Measurements from ENCODE around the gene ACACA. TPM values are rescaled to one million over a fixed set of nuclear protein-coding genes. Genes with fewer than 3 reads are reported as not detected.

ACACA gene
- total and polyA plus RNA-seq, 2 donors (not counting 1 experiment from before 2014, with no cell fraction given) = 45.2 to 123 TPM

- TF ChIP-seq EZH2 (IDR thresholded peaks at IDR 0.05; ENCODE audit: low read length, missing control alignments) (no peak), CTCF (conservative IDR thresholded peaks at IDR 0.05 in 1 of 2, IDR thresholded peaks at IDR 0.05 in 1 of 2; ENCODE audit: low read depth in 1 of 2, low read length in 2 of 2) (no peak)
Observed at GRCh38 chr17:37317867-37318266, 88.8 kb downstream of the ACACA start.

GRCh38 chr17:37315601-37316000 is 91.0 kb downstream of the ACACA start:
- Histone ChIP-seq H3K36me3 (ENCODE audit: control insufficient read depth, insufficient read depth, low read length) (no peaks in the 10 kb centered on the region), H3K4me3 (replicated peaks in 1 of 4; ENCODE audit: control extremely low read depth in 1 of 4, insufficient read depth in 1 of 4, low read depth in 3 of 4, low read length in 4 of 4) (no peak overlapping the region), H2AFZ (ENCODE audit: low read length) (no peak overlapping the region), H3K27ac (ENCODE audit: insufficient read depth, low read length) (no peak overlapping the region), H3K9me3 (ENCODE audit: control insufficient read depth, insufficient read depth, low read depth, low read length) (no peaks in the 10 kb centered on the region), H3K4me2 (ENCODE audit: extremely low read depth, insufficient read depth, low read length) (no peak overlapping the region), H3K9ac (ENCODE audit: insufficient read depth, low read length) (no peak overlapping the region), H3K4me1 (ENCODE audit: control insufficient read depth, extremely low read depth, insufficient read depth, low read length) (no peaks in the 10 kb centered on the region), H3K27me3 (ENCODE audit: control insufficient read depth, insufficient read depth, low read length) (no peaks in the 10 kb centered on the region), H4K20me1 (ENCODE audit: control insufficient read depth, extremely low read depth, insufficient read depth, low read length) (peaks cover 2% of the 10 kb centered on the region), H3K79me2 (ENCODE audit: control insufficient read depth, insufficient read depth, low read length) (no peaks in the 10 kb centered on the region)
- DNase-seq (ENCODE audit: low read depth in 2 of 2) = no peak
- TF ChIP-seq CTCF (conservative IDR thresholded peaks at IDR 0.05 in 1 of 2, IDR thresholded peaks at IDR 0.05 in 1 of 2; ENCODE audit: low read depth in 1 of 2, low read length in 2 of 2) (no peak), EZH2 (IDR thresholded peaks at IDR 0.05; ENCODE audit: low read length, missing control alignments) (no peak)

More at GRCh38 chr17:37317867-37318266, 88.8 kb downstream of the ACACA start:
- H3K27ac ChIP-seq (ENCODE audit: insufficient read depth, low read length) = no peak overlapping the region
- H3K27me3 ChIP-seq (ENCODE audit: control insufficient read depth, insufficient read depth, low read length) = no peaks in the 10 kb centered on the region
- no peak overlapping the region for H3K4me2 ChIP-seq (ENCODE audit: extremely low read depth, insufficient read depth, low read length)
- H3K9ac ChIP-seq (ENCODE audit: insufficient read depth, low read length) = no peak overlapping the region
- no peaks in the 10 kb centered on the region for H3K4me1 ChIP-seq (ENCODE audit: control insufficient read depth, extremely low read depth, insufficient read depth, low read length)
- peaks cover under 1% of the 10 kb centered on the region for H3K79me2 ChIP-seq (ENCODE audit: control insufficient read depth, insufficient read depth, low read length)
- DNase-seq (ENCODE audit: low read depth in 2 of 2) = no peak
- H2AFZ ChIP-seq (ENCODE audit: low read length) = no peak overlapping the region
- no peak overlapping the region for H3K4me3 ChIP-seq (replicated peaks in 1 of 4; ENCODE audit: control extremely low read depth in 1 of 4, insufficient read depth in 1 of 4, low read depth in 3 of 4, low read length in 4 of 4)
- H4K20me1 ChIP-seq (ENCODE audit: control insufficient read depth, extremely low read depth, insufficient read depth, low read length) = no peaks in the 10 kb centered on the region
- no peaks in the 10 kb centered on the region for H3K9me3 ChIP-seq (ENCODE audit: control insufficient read depth, insufficient read depth, low read depth, low read length)
- H3K36me3 ChIP-seq (ENCODE audit: control insufficient read depth, insufficient read depth, low read length) = no peaks in the 10 kb centered on the region

GRCh38 chr17:37312137-37312923 is 94.3 kb downstream of the ACACA start:
- H3K79me2 ChIP-seq (ENCODE audit: control insufficient read depth, insufficient read depth, low read length) = no peaks in the 10 kb centered on the region

More at GRCh38 chr17:37312137-37312923, 94.3 kb downstream of the ACACA start:
- H3K27me3 ChIP-seq (ENCODE audit: control insufficient read depth, insufficient read depth, low read length) = no peaks in the 10 kb centered on the region
- no peak overlapping the region for H3K4me2 ChIP-seq (ENCODE audit: extremely low read depth, insufficient read depth, low read length)
- DNase-seq (ENCODE audit: low read depth in 2 of 2) = peak in 1 of 2 donors; percentile 25
- no peak overlapping the region for H3K27ac ChIP-seq (ENCODE audit: insufficient read depth, low read length)
- no peak overlapping the region for H3K4me3 ChIP-seq (replicated peaks in 1 of 4; ENCODE audit: control extremely low read depth in 1 of 4, insufficient read depth in 1 of 4, low read depth in 3 of 4, low read length in 4 of 4)
- TF ChIP-seq CTCF (conservative IDR thresholded peaks at IDR 0.05 in 1 of 2, IDR thresholded peaks at IDR 0.05 in 1 of 2; ENCODE audit: low read depth in 1 of 2, low read length in 2 of 2) = no peak
- no peak for TF ChIP-seq EZH2 (IDR thresholded peaks at IDR 0.05; ENCODE audit: low read length, missing control alignments)
- peaks cover 2% of the 10 kb centered on the region for H4K20me1 ChIP-seq (ENCODE audit: control insufficient read depth, extremely low read depth, insufficient read depth, low read length)
- H3K4me1 ChIP-seq (ENCODE audit: control insufficient read depth, extremely low read depth, insufficient read depth, low read length) = no peaks in the 10 kb centered on the region
- no peak overlapping the region for H2AFZ ChIP-seq (ENCODE audit: low read length)
- H3K9me3 ChIP-seq (ENCODE audit: control insufficient read depth, insufficient read depth, low read depth, low read length) = no peaks in the 10 kb centered on the region
- no peak overlapping the region for H3K9ac ChIP-seq (ENCODE audit: insufficient read depth, low read length)
- H3K36me3 ChIP-seq (ENCODE audit: control insufficient read depth, insufficient read depth, low read length) = no peaks in the 10 kb centered on the region

All from fibroblast of lung (primary cell).